Panc1 (cell line): ENCODE results near the gene ENOPH1. TPM values are rescaled to one million over a fixed set of nuclear protein-coding genes. Genes with fewer than 3 reads are reported as not detected.
"Not testable (repeated sequence)": the region's sequence is repeated elsewhere in the genome, so short reads cannot be mapped to it uniquely, and the experiment has no call there.

Experiments
- ATAC-seq: fragments of 200-7000 bp; cut with Tn5 transposase; 2 replicates; pipeline ENCODE4 v1.9.1; 2020; ENCODE audit warnings: mild to moderate bottlenecking, moderate library complexity
- BruUV-seq: library from RNA; stranded (reverse); fragments of 400-500 nt; replicated peaks from 2 replicates; lab custom pipeline; 2021; lab: Mats Ljungman, UMichigan
- CTCF ChIA-PET: fragments of 300-600 bp; sonication (Branson Sonifier 250); formaldehyde crosslinking; loops from one replicate; lab custom pipeline; 2022; ENCODE audit warnings: antibody characterized with exemption; lab: Charles Lee
- POLR2A ChIA-PET: fragments of 300-600 bp; sonication (Branson Sonifier 250); formaldehyde crosslinking; loops from one replicate; lab custom pipeline; 2022; ENCODE audit warnings: antibody characterized with exemption; lab: Charles Lee
- DNase-seq: peaks from one replicate; pipeline ENCODE4 v3.0.0-alpha.2; 2010; ENCODE audit warnings: low read depth, low spot score
- H3K27ac ChIP-seq: 2 replicates; pipeline ENCODE4 v1.5.1; 2011; ENCODE audit warnings: mild to moderate bottlenecking, low read length, inconsistent platforms
- H3K27me3 ChIP-seq: fragments of 200-500 bp; sonication (Bioruptor generic); 2 replicates; pipeline ENCODE4 v1.6.0; 2014; ENCODE audit warnings: low read length, inconsistent platforms; ENCODE audit not compliant: control insufficient read depth, insufficient read depth
- H3K36me3 ChIP-seq: fragments of 200-500 bp; sonication (Bioruptor generic); 2 replicates; pipeline ENCODE4 v1.5.1; 2014; ENCODE audit warnings: inconsistent platforms, mild to moderate bottlenecking, low read length, moderate library complexity; ENCODE audit not compliant: control insufficient read depth, insufficient read depth
- H3K4me1 ChIP-seq: 2 replicates; pipeline ENCODE4 v1.5.1; 2011; ENCODE audit warnings: inconsistent platforms, mild to moderate bottlenecking, low read length, moderate library complexity; ENCODE audit not compliant: control insufficient read depth, insufficient read depth
- H3K4me3 ChIP-seq, 2 experiments: 2 replicates each; pipeline ENCODE4 v1.5.1; 2011 to 2012; ENCODE audit warnings: low read depth in 2 of 2, low read length in 2 of 2, mild to moderate bottlenecking in 2 of 2, inconsistent platforms in 1 of 2, moderate library complexity in 1 of 2
- H3K9me3 ChIP-seq: fragments of 200-500 bp; sonication (Bioruptor generic); 2 replicates; pipeline ENCODE4 v1.5.1; 2014; ENCODE audit warnings: low read depth, mild to moderate bottlenecking, inconsistent platforms, low read length, moderate library complexity; ENCODE audit not compliant: control insufficient read depth, insufficient read depth
- POLR2AphosphoS5 ChIP-seq: IDR thresholded peaks from 2 replicates; pipeline ENCODE4 v1.6.1; 2012; ENCODE audit warnings: mild to moderate bottlenecking, low read depth, low read length, moderate library complexity
- SIN3A ChIP-seq: IDR thresholded peaks from 2 replicates; pipeline ENCODE4 v1.6.1; 2012; ENCODE audit warnings: low read depth, mild to moderate bottlenecking, low read length, moderate library complexity, borderline replicate concordance; ENCODE audit not compliant: insufficient read depth
- TCF7L2 ChIP-seq: IDR thresholded peaks from 2 replicates; pipeline ENCODE4 v1.6.1; 2011; ENCODE audit warnings: mild to moderate bottlenecking, low read depth, low read length, inconsistent platforms
- in situ Hi-C: cut with HindIII; loops from 2 replicates; pipeline ENCODE4 v1.10.0; 2016; ENCODE audit warnings: low sequenced_read_pairs, low pct_unique_long_range_greater_than_20kb
- intact Hi-C: fragments of 100-400 bp; cut with micrococcal nuclease; formaldehyde crosslinking; loops from one replicate; pipeline ENCODE4 v1.10.0; 2022; ENCODE audit not compliant: unreplicated experiment
- total RNA-seq: library from RNA; stranded (reverse); gene quantifications from one replicate; pipeline ENCODE4 v1.2.1, GENCODE V29; 2021; ENCODE audit not compliant: unreplicated experiment
- TF ChIP-seq, protein P1 (sequence below): fragments of 450-650 bp; IDR thresholded peaks from 2 replicates; pipeline ENCODE4 v1.5.1; 2017; ENCODE audit warnings: mild to moderate bottlenecking
- TF ChIP-seq, protein P2 (sequence below), 2 experiments: IDR thresholded peaks; 2 replicates each; pipeline ENCODE4 v1.6.1; 2011 to 2012; ENCODE audit warnings: low read depth in 2 of 2, control low read depth in 1 of 2, low read length in 1 of 2, mild to moderate bottlenecking in 1 of 2, moderate library complexity in 1 of 2; ENCODE audit not compliant: insufficient read depth in 1 of 2

ENOPH1 gene
- total RNA-seq, 1 experiment from 2014 or later: 34.7 TPM

DNA sequence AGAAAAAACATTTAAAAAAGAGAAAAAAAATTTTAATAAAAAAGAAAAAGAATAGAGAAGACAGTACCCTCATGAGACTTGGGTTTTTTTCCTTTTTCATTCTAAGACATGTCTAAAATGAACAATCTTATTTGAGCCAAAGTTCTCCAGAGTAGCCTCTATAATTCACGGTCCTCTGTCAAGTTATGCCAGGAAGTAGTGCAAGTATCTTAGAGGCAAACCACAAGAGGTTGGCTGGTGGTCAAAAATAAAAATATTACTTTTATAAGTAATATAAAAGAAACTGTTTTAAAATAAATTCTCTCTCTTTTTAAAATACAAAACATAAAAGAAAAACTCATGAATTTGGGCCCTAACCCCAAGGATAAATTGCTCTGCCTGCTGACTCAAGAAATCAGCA, 26.7 kb upstream of the ENOPH1 start:
- TF ChIP-seq SIN3A (no peak), POLR2AphosphoS5 (no peak), TCF7L2 (no peak)
- TF ChIP-seq, protein P1, sequence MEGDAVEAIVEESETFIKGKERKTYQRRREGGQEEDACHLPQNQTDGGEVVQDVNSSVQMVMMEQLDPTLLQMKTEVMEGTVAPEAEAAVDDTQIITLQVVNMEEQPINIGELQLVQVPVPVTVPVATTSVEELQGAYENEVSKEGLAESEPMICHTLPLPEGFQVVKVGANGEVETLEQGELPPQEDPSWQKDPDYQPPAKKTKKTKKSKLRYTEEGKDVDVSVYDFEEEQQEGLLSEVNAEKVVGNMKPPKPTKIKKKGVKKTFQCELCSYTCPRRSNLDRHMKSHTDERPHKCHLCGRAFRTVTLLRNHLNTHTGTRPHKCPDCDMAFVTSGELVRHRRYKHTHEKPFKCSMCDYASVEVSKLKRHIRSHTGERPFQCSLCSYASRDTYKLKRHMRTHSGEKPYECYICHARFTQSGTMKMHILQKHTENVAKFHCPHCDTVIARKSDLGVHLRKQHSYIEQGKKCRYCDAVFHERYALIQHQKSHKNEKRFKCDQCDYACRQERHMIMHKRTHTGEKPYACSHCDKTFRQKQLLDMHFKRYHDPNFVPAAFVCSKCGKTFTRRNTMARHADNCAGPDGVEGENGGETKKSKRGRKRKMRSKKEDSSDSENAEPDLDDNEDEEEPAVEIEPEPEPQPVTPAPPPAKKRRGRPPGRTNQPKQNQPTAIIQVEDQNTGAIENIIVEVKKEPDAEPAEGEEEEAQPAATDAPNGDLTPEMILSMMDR: no peak
- TF ChIP-seq, protein P2, sequence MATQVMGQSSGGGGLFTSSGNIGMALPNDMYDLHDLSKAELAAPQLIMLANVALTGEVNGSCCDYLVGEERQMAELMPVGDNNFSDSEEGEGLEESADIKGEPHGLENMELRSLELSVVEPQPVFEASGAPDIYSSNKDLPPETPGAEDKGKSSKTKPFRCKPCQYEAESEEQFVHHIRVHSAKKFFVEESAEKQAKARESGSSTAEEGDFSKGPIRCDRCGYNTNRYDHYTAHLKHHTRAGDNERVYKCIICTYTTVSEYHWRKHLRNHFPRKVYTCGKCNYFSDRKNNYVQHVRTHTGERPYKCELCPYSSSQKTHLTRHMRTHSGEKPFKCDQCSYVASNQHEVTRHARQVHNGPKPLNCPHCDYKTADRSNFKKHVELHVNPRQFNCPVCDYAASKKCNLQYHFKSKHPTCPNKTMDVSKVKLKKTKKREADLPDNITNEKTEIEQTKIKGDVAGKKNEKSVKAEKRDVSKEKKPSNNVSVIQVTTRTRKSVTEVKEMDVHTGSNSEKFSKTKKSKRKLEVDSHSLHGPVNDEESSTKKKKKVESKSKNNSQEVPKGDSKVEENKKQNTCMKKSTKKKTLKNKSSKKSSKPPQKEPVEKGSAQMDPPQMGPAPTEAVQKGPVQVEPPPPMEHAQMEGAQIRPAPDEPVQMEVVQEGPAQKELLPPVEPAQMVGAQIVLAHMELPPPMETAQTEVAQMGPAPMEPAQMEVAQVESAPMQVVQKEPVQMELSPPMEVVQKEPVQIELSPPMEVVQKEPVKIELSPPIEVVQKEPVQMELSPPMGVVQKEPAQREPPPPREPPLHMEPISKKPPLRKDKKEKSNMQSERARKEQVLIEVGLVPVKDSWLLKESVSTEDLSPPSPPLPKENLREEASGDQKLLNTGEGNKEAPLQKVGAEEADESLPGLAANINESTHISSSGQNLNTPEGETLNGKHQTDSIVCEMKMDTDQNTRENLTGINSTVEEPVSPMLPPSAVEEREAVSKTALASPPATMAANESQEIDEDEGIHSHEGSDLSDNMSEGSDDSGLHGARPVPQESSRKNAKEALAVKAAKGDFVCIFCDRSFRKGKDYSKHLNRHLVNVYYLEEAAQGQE (IDR thresholded peaks at IDR 0.05; ENCODE audit: insufficient read depth in 1 of 2, low read depth in 2 of 2, low read length in 1 of 2): no peak
- intact Hi-C loops (no loop called here), in situ Hi-C loops (no loop called here)
- Histone ChIP-seq H3K4me3 (no peak overlapping the region), H3K27me3 (no peaks in the 10 kb centered on the region), H3K36me3 (no peaks in the 10 kb centered on the region), H3K4me1 (no peaks in the 10 kb centered on the region), H3K9me3 (no peaks in the 10 kb centered on the region), H3K27ac (no peak overlapping the region)
- ChIA-PET POLR2A (no interaction called here), CTCF (no interaction called here)
- DNase-seq (no peak), ATAC-seq (no peak)
- BruUV-seq: no TSS peak

DNA sequence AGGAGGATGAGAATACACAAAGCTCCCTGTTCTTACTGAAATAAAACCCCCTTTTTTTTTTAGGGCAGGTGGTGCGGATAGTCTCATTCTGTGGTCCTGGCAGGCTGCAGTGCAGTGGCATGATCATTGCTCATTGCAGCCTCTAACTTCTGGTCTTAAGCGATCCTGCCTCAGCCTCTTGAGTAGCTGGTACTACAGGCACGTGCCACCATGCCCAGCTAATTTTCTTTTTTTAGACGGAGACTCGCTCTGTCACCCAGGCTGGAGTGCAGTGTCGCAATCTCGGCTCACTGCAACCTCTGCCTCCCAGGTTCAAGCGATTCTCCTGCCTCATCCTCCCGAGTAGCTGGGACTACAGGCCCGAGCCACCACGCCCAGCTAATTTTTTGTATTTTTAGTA, 15.3 kb upstream of the ENOPH1 start:
- H3K27ac ChIP-seq, H3K4me3 ChIP-seq, H3K36me3 ChIP-seq, DNase-seq, H3K27me3 ChIP-seq, H3K4me1 ChIP-seq, H3K9me3 ChIP-seq, ATAC-seq, BruUV-seq, intact Hi-C loops, in situ Hi-C loops: not testable (repeated sequence)
- CTCF ChIA-PET: interaction anchor here (0.6 kb wide), 1 partner anchor 948 kb away, joined by 3 read pairs; no protein-coding TSS in a partner anchor
- POLR2A ChIA-PET: interaction anchor here (0.6 to 0.7 kb wide), 2 partner anchors 31 to 94 kb away, joined by 4 to 7 read pairs; no protein-coding TSS in a partner anchor

DNA sequence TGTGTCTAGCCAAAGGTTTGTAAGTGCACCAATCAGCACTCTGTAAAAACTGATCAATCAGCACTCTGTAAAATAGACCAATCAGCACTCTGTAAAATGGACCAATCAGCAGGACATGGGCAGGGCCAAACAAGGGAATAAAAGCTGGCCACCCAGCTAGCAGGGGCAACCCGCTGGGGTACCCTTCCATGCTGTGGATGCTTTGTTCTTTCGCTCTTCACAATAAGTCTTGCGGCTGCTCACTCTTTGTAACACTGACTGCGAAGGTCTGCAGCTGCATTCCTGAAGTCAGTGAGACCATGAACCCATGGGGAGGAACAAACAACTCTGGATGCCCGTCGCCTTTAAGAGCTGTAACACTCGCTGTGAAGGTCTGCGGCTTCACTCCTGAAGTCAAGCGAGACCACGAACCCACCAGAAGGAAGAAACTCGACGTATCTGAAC, 14.4 kb upstream of the ENOPH1 start:
- Histone ChIP-seq H3K27ac (no peak overlapping the region), H3K9me3 (no peaks in the 10 kb centered on the region), H3K36me3 (no peaks in the 10 kb centered on the region), H3K27me3 (no peaks in the 10 kb centered on the region), H3K4me3 (no peak overlapping the region), H3K4me1 (no peaks in the 10 kb centered on the region)
- no peak for ATAC-seq
- no TSS peak for BruUV-seq
- DNase-seq: no peak
- intact Hi-C loops: no loop called here
- POLR2A ChIA-PET: interaction anchor here (0.7 kb wide), 1 partner anchor 93 kb away, joined by 4 read pairs; no protein-coding TSS in a partner anchor
- CTCF ChIA-PET: no interaction called here
- TF ChIP-seq POLR2AphosphoS5: no peak
- TF ChIP-seq, protein P1: no peak
- TF ChIP-seq, protein P2 (IDR thresholded peaks at IDR 0.05; ENCODE audit: insufficient read depth in 1 of 2, low read depth in 2 of 2, low read length in 1 of 2): no peak
- no peak for TF ChIP-seq SIN3A
- no peak for TF ChIP-seq TCF7L2
- in situ Hi-C loops: no loop called here
